Measurements from ENCODE around the gene SNHG17. TPM values are rescaled to one million over a fixed set of nuclear protein-coding genes. Genes with fewer than 3 reads are reported as not detected.

The SNHG17 gene
- total RNA-seq (ENCODE audit: low replicate concordance): 37.2 and 57.0 TPM in 2 replicates
- long read RNA-seq, partial matches to known transcripts: 6 of 26 reads
- long read RNA-seq, other reads (novel, unspliced or antisense): 19 of 26 reads

GRCh38 chr20:38434770-38435554, at the start of gene SNHG17:
SNHG17 (minus strand) TSS chr20:38435328.
- peak within 1 kb of the TSS; percentile 94 for H3K27ac Mint-ChIP-seq
- peak; percentile 92 for DNase-seq (ENCODE audit: extremely low spot score, unreplicated experiment)
- TF ChIP-seq CTCF (conservative IDR thresholded peaks at IDR 0.05): peak; percentile 100
- peaks cover 14% of the 10 kb centered on the region for H3K4me1 Mint-ChIP-seq (ENCODE audit: unreplicated experiment)
- no peaks in the 10 kb centered on the region for H3K9me3 Mint-ChIP-seq
- peak within 1 kb of the TSS; percentile 98 for H3K4me3 Mint-ChIP-seq
- H3K27me3 Mint-ChIP-seq: peaks cover 10% of the 10 kb centered on the region
- peaks cover 30% of the 10 kb centered on the region for H3K36me3 Mint-ChIP-seq

DNA sequence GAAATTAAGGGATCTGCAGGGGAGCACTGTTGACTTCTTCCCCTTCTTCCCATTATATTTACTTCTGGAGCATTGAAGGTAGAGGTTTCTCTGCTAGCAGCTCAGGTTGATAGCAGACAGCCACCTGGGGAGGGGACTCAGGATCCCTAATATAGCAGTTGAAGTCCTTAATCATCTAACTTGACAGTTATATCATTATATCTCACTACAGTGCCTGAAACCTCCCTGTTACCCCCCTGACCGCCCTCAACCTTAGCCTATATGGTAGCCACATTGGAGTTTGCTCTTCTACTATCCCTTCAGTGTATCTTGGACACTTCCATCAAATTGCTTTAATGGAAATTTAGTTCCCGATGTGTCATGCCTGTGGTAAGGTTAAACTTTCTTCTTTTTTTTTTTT, 44.5 kb upstream of the SNHG17 start:
- Mint-ChIP-seq H3K36me3 (peaks cover 15% of the 10 kb centered on the region), H3K9me3 (no peaks in the 10 kb centered on the region), H3K27me3 (no peaks in the 10 kb centered on the region), H3K27ac (no peak overlapping the region), H3K4me3 (no peak overlapping the region), H3K4me1 (ENCODE audit: unreplicated experiment) (peaks cover 6% of the 10 kb centered on the region)
- no peak for DNase-seq (ENCODE audit: extremely low spot score, unreplicated experiment)
- no peak for TF ChIP-seq CTCF (conservative IDR thresholded peaks at IDR 0.05)

DNA sequence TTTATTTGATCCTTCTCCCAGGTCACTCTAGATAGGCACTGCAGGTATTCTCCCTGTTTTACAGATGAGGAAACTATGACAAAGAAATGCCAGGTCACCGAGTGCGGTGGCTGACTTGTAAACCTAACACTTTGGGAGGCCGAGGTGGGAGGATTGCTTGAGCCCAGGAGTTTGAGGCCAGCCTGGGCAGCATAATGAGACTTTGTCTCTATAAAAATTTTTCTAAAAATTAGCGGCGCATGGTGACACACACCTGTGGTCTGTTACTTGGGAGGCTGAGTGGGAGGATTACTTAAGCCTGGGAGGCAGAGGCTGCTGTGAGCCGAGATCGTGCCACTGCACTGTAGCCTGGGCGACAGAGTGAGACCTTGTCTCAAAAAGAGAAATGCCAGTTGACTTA, 42.6 kb upstream of the SNHG17 start:
- H3K4me3 Mint-ChIP-seq: no peak overlapping the region
- no peak for TF ChIP-seq CTCF (conservative IDR thresholded peaks at IDR 0.05)
- H3K36me3 Mint-ChIP-seq: peaks cover 18% of the 10 kb centered on the region
- H3K9me3 Mint-ChIP-seq: no peaks in the 10 kb centered on the region
- DNase-seq (ENCODE audit: extremely low spot score, unreplicated experiment): no peak
- no peaks in the 10 kb centered on the region for H3K27me3 Mint-ChIP-seq
- peaks cover 14% of the 10 kb centered on the region for H3K4me1 Mint-ChIP-seq (ENCODE audit: unreplicated experiment)
- no peak overlapping the region for H3K27ac Mint-ChIP-seq

DNA sequence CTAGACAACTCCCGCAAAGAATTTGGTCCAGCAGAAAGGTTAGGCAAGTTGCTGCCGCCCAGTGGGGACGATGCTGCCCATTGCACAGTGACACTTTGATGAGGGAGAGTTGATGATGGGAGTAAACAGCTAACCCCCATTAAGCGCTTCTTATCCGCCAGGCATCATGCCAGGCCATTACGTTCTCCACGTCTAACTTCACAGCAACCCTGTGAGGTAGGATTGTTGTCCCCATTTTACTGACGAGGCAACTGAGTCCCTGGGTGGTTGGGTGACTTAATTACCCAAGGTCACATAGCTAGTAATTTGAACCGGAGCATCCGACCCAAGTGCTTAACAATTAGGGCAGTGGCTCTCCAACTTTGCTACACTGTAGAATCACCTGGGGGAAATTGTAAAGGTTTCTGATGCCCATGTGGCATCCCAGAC, 38.3 kb upstream of the SNHG17 start:
- H3K9me3 Mint-ChIP-seq: no peaks in the 10 kb centered on the region
- H3K4me1 Mint-ChIP-seq (ENCODE audit: unreplicated experiment): peaks cover 19% of the 10 kb centered on the region
- peak overlapping the region; percentile 96 for H3K27ac Mint-ChIP-seq
- H3K36me3 Mint-ChIP-seq: peaks cover 8% of the 10 kb centered on the region
- H3K27me3 Mint-ChIP-seq: peaks cover 13% of the 10 kb centered on the region
- TF ChIP-seq CTCF (conservative IDR thresholded peaks at IDR 0.05): no peak
- DNase-seq (ENCODE audit: extremely low spot score, unreplicated experiment): no peak
- peak overlapping the region; percentile 91 for H3K4me3 Mint-ChIP-seq

- Mint-ChIP-seq H3K4me3 (peak within 1 kb of the TSS; percentile 91), H3K27ac (peak within 1 kb of the TSS; percentile 96), H3K9me3 (no peaks in the 10 kb centered on the region), H3K27me3 (peaks cover 13% of the 10 kb centered on the region), H3K4me1 (ENCODE audit: unreplicated experiment) (peaks cover 19% of the 10 kb centered on the region), H3K36me3 (peaks cover 8% of the 10 kb centered on the region)
- peak; percentile 99 for DNase-seq (ENCODE audit: extremely low spot score, unreplicated experiment)
- peak; percentile 49 for TF ChIP-seq CTCF (conservative IDR thresholded peaks at IDR 0.05)
These were observed 37.6 kb upstream of the SNHG17 start, which contains the start of gene RALGAPB for GRCh38 chr20:38472513-38473366. RALGAPB (plus strand) TSS chr20:38472843; CDS start chr20:38488433, 15,590 bp downstream.

Measured in type B pancreatic cell (in vitro differentiated cells).